ENCODE data around the gene ELOVL5. TPM values are rescaled to one million over a fixed set of nuclear protein-coding genes. Genes with fewer than 3 reads are reported as not detected.

ELOVL5 gene
- total and polyA plus RNA-seq, 2 donors (not counting 1 experiment from before 2014, with no cell fraction given): 128 to 144 TPM

DNA sequence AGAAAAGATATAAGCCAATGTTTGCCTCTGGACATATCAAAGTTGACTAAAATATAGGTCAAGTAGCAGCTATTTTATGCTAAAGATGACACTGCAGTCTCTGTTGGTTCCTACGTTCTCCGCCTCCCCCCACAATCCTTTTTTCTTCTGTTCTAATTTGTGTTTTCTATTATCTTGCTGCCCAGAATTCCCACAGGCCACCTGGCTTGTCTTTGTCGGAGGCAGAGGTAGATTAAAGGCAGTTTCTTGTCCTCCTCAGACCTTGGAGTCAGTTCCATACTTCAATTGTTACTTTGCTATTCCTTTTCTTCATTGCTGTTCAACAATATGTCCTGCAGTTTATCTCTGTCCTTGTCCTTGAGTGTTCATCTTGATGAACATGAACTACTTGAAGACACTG lies 3.6 kb upstream of the ELOVL5 start:
- no peaks in the 10 kb centered on the region for H3K27me3 Mint-ChIP-seq
- H3K4me1 ChIP-seq (ENCODE audit: control insufficient read depth in 2 of 2, insufficient read depth in 2 of 2, low read length in 2 of 2): peaks cover 13 to 19% of the 10 kb centered on the region in 2 donors
- ChIA-PET CTCF (interaction anchor here (1.7 kb wide), 1 partner anchor 132 kb away, joined by 6 read pairs; no protein-coding TSS in a partner anchor), POLR2A (no interaction called here)
- H2AFZ ChIP-seq (ENCODE audit: insufficient read depth, low read depth, low read length, poor library complexity, severe bottlenecking): no peak overlapping the region
- no peaks in the 10 kb centered on the region for H3K9me3 Mint-ChIP-seq (ENCODE audit: insufficient read depth)
- H3K27me3 ChIP-seq (replicated peaks in 1 of 4; ENCODE audit: control extremely low read depth in 1 of 4, control insufficient read depth in 3 of 4, insufficient read depth in 4 of 4, low read length in 3 of 4): no peaks in the 10 kb centered on the region
- no peak overlapping the region for H3K27ac Mint-ChIP-seq
- H3K9ac ChIP-seq (ENCODE audit: low read length): no peak overlapping the region
- no peak overlapping the region for H3K4me2 ChIP-seq (replicated peaks; ENCODE audit: low read depth, low read length, poor library complexity, severe bottlenecking)
- H3K4me3 ChIP-seq (ENCODE audit: control extremely low read depth in 1 of 5, extremely low read depth in 1 of 5, insufficient read depth in 1 of 5, low read depth in 2 of 5, low read length in 4 of 5): no peak overlapping the region
- ATAC-seq (ENCODE audit: low read depth) (no peak), DNase-seq (no peak)
- H3K9me3 ChIP-seq (ENCODE audit: control extremely low read depth in 1 of 3, control insufficient read depth in 2 of 3, insufficient read depth in 1 of 3, low read length in 2 of 3): no peaks in the 10 kb centered on the region
- H3K4me1 Mint-ChIP-seq: peaks cover 31% of the 10 kb centered on the region
- no peak overlapping the region for H3K4me3 Mint-ChIP-seq
- H3K79me2 ChIP-seq (ENCODE audit: control insufficient read depth, insufficient read depth, low read length): peaks cover 42% of the 10 kb centered on the region
- WGBS (ENCODE audit: insufficient coverage): no CpG with 5 or more reads among the region's 3 CpGs
- H4K20me1 ChIP-seq (ENCODE audit: control insufficient read depth, insufficient read depth, low read length, poor library complexity, severe bottlenecking): peaks cover 13% of the 10 kb centered on the region
- intact Hi-C loops (cut with micrococcal nuclease): no loop called here
- no peaks in the 10 kb centered on the region for H3K36me3 ChIP-seq (replicated peaks in 1 of 2; ENCODE audit: control extremely low read depth in 1 of 2, control insufficient read depth in 1 of 2, extremely low read depth in 1 of 2, insufficient read depth in 2 of 2, low read length in 1 of 2)
- no peak overlapping the region for H3K27ac ChIP-seq (ENCODE audit: low read length in 2 of 2)
- no peak for TF ChIP-seq EZH2 (IDR thresholded peaks at IDR 0.05; ENCODE audit: borderline replicate concordance, insufficient read depth, low read depth, low read length, poor library complexity, severe bottlenecking)
- TF ChIP-seq, protein P1, sequence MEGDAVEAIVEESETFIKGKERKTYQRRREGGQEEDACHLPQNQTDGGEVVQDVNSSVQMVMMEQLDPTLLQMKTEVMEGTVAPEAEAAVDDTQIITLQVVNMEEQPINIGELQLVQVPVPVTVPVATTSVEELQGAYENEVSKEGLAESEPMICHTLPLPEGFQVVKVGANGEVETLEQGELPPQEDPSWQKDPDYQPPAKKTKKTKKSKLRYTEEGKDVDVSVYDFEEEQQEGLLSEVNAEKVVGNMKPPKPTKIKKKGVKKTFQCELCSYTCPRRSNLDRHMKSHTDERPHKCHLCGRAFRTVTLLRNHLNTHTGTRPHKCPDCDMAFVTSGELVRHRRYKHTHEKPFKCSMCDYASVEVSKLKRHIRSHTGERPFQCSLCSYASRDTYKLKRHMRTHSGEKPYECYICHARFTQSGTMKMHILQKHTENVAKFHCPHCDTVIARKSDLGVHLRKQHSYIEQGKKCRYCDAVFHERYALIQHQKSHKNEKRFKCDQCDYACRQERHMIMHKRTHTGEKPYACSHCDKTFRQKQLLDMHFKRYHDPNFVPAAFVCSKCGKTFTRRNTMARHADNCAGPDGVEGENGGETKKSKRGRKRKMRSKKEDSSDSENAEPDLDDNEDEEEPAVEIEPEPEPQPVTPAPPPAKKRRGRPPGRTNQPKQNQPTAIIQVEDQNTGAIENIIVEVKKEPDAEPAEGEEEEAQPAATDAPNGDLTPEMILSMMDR (IDR thresholded peaks at IDR 0.05): no peak

DNA sequence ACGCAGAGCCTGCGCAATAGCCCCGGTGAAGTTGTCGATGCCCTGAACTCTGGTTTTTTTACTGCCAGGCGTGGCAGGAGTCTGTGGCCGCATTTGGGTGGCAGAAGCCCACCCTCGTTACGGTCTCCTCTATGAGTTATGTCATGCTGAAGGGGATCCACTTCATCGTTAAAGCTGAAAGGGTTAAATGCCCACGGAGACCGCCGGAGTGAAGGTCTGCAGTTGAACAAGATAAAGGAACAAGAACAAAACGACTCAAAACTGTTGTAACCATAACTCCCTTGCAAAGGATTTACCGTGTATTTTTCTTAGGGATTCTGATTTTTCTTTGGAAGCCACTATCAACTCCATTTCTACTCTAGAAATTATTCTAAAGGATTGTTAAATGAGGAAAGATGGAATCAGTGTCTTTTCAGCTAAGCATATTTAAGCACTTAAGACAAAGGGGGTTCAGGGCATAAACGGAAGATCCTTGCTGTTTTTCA lies 501 bp upstream of the ELOVL5 start:
- TF ChIP-seq, protein P1 (IDR thresholded peaks at IDR 0.05): no peak
- no peak for TF ChIP-seq EZH2 (IDR thresholded peaks at IDR 0.05; ENCODE audit: borderline replicate concordance, insufficient read depth, low read depth, low read length, poor library complexity, severe bottlenecking)
- ATAC-seq (ENCODE audit: low read depth): no peak
- peak overlapping the region; percentile 65 to 97 (median 86) for H3K4me3 ChIP-seq (ENCODE audit: control extremely low read depth in 1 of 5, extremely low read depth in 1 of 5, insufficient read depth in 1 of 5, low read depth in 2 of 5, low read length in 4 of 5)
- H3K9me3 ChIP-seq (ENCODE audit: control extremely low read depth in 1 of 3, control insufficient read depth in 2 of 3, insufficient read depth in 1 of 3, low read length in 2 of 3): no peaks in the 10 kb centered on the region
- intact Hi-C loops (cut with micrococcal nuclease): loop anchor here (1.0 kb wide), 1 partner anchor 9 kb away; no protein-coding TSS in a partner anchor
- peak overlapping the region; percentile 84 to 91 for H3K27ac ChIP-seq (ENCODE audit: low read length in 2 of 2)
- peaks cover 28 to 29% of the 10 kb centered on the region in 2 donors for H3K4me1 ChIP-seq (ENCODE audit: control insufficient read depth in 2 of 2, insufficient read depth in 2 of 2, low read length in 2 of 2)
- H3K36me3 ChIP-seq (replicated peaks in 1 of 2; ENCODE audit: control extremely low read depth in 1 of 2, control insufficient read depth in 1 of 2, extremely low read depth in 1 of 2, insufficient read depth in 2 of 2, low read length in 1 of 2): peaks cover 2 to 14% of the 10 kb centered on the region in 2 experiments
- H3K4me3 Mint-ChIP-seq: peak overlapping the region; percentile 94
- peak overlapping the region; percentile 72 for H2AFZ ChIP-seq (ENCODE audit: insufficient read depth, low read depth, low read length, poor library complexity, severe bottlenecking)
- peaks cover 74% of the 10 kb centered on the region for H3K79me2 ChIP-seq (ENCODE audit: control insufficient read depth, insufficient read depth, low read length)
- peaks cover 53% of the 10 kb centered on the region for H3K4me1 Mint-ChIP-seq
- no peaks in the 10 kb centered on the region for H3K27me3 Mint-ChIP-seq
- no peak for DNase-seq
- ChIA-PET CTCF (interaction anchor here (1.0 to 7.3 kb wide), 9 partner anchors 9 to 177 kb away, joined by 3 to 40 read pairs (median 11); no protein-coding TSS in a partner anchor), POLR2A (interaction anchor here (0.6 to 3.4 kb wide), 6 partner anchors 8 to 1045 kb away, joined by 3 to 36 read pairs (median 6); no protein-coding TSS in a partner anchor)
- 0% methylated on average over 12 of the region's 15 CpGs for WGBS (ENCODE audit: insufficient coverage)
- peak overlapping the region; percentile 78 for H3K4me2 ChIP-seq (replicated peaks; ENCODE audit: low read depth, low read length, poor library complexity, severe bottlenecking)
- H3K9ac ChIP-seq (ENCODE audit: low read length): peak overlapping the region; percentile 82
- H4K20me1 ChIP-seq (ENCODE audit: control insufficient read depth, insufficient read depth, low read length, poor library complexity, severe bottlenecking): peaks cover 39% of the 10 kb centered on the region
- H3K9me3 Mint-ChIP-seq (ENCODE audit: insufficient read depth): no peaks in the 10 kb centered on the region
- H3K27ac Mint-ChIP-seq: peak overlapping the region; percentile 99
- no peaks in the 10 kb centered on the region for H3K27me3 ChIP-seq (replicated peaks in 1 of 4; ENCODE audit: control extremely low read depth in 1 of 4, control insufficient read depth in 3 of 4, insufficient read depth in 4 of 4, low read length in 3 of 4)
